Thoracic aorta (tissue), 2 donors: ENCODE measurements around the gene CMIP. TPM values are rescaled to one million over a fixed set of nuclear protein-coding genes. Genes with fewer than 3 reads are reported as not detected.

Experiments used
- ATAC-seq: fragments of 150-250 bp; one replicate; pipeline ENCODE4 v1.8.0; 2017; ENCODE audit warnings: low read depth; ENCODE audit not compliant: insufficient number of reproducible peaks, low FRiP score
- DNase-seq: peaks from one replicate; pipeline ENCODE4 v3.0.0-alpha.2; 2020; ENCODE audit warnings: low spot score
- H3K27ac ChIP-seq, 2 donors: fragments of 200-600 bp; sonication (generic); 1 replicate in 1 of 2; 2 replicates in 1 of 2; pipeline ENCODE4 v1.5.1; 2016; ENCODE audit warnings: mild to moderate bottlenecking in 2 of 2, moderate library complexity in 2 of 2
- H3K27me3 ChIP-seq: fragments of 200-600 bp; sonication (generic); replicated peaks from 2 replicates; pipeline ENCODE4 v1.6.0; 2016; ENCODE audit warnings: mild to moderate bottlenecking; ENCODE audit not compliant: insufficient read depth
- H3K36me3 ChIP-seq: fragments of 200-600 bp; sonication (generic); one replicate; pipeline ENCODE4 v1.5.1; 2016
- H3K4me1 ChIP-seq, 2 donors: fragments of 200-600 bp; sonication (generic); 1 replicate in 1 of 2; 2 replicates in 1 of 2; pipeline versions ENCODE4 v1.5.1 to v1.6.0; 2016; ENCODE audit warnings: low read depth in 2 of 2, mild to moderate bottlenecking in 1 of 2; ENCODE audit not compliant: control insufficient read depth in 1 of 2
- H3K4me3 ChIP-seq: fragments of 200-600 bp; sonication (generic); 2 replicates; pipeline ENCODE4 v1.5.1; 2016; ENCODE audit warnings: mild to moderate bottlenecking
- H3K9me3 ChIP-seq: fragments of 200-600 bp; sonication (generic); 2 replicates; pipeline ENCODE4 v1.5.1; 2016
- total RNA-seq, 2 donors: library from RNA; depleted of rRNA; stranded (reverse); fragments of >200 nt; gene quantifications; one replicate each; pipeline versions ENCODE4 v1.1.0 to v1.2.3, GENCODE V29; 2016
- TF ChIP-seq, protein P1 (sequence below): fragments of 200-600 bp; sonication (generic); IDR thresholded peaks from one replicate; pipeline ENCODE4 v1.5.1; 2019; ENCODE audit warnings: antibody characterized with exemption

Gene CMIP
- total RNA-seq, 2 donors from 2014 or later = 20.8 to 46.8 TPM

DNA sequence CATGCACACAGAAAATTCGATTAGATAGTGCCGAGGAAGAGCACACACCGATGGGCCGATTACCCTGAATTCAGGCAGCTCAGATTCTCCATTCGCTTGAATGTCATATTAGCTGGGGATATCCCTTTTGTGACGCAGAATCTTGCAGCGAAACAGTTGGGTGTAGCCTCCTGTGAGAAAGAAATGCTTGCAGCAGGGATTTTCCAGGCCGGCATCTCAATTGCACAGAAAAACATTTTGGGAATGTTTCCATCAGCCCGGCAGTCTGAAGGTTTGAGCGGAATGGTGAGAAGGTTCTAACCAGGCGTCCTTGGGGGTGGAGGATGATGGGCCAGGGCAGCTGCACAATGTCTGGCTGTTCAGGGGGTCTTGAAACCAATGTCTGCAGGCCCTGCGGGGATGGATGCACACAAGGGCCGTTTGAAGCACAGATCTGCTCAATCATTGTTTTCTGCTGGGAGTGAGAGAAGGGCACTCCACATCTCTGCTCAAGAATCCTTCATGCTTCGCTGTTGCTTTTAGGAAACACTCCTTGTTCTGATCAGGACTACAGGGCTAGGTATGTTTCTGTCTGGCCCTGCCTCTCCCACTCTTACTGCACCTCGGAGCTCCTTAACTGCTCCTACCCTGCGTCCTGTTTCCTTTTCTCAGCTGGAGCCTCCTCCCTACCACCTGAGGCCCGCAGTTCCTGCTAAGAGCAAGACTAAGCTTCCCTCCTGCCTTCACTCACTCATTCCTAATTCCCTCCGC, 94.6 kb downstream of the CMIP start:
- ATAC-seq (no peak), DNase-seq (no peak)
- H3K4me1 ChIP-seq = no peaks in the 10 kb centered on the region
- H3K27me3 ChIP-seq = no peaks in the 10 kb centered on the region
- no peaks in the 10 kb centered on the region for H3K36me3 ChIP-seq
- no peaks in the 10 kb centered on the region for H3K9me3 ChIP-seq
- no peak overlapping the region for H3K4me3 ChIP-seq
- H3K27ac ChIP-seq = no peak overlapping the region
- TF ChIP-seq, protein P1, sequence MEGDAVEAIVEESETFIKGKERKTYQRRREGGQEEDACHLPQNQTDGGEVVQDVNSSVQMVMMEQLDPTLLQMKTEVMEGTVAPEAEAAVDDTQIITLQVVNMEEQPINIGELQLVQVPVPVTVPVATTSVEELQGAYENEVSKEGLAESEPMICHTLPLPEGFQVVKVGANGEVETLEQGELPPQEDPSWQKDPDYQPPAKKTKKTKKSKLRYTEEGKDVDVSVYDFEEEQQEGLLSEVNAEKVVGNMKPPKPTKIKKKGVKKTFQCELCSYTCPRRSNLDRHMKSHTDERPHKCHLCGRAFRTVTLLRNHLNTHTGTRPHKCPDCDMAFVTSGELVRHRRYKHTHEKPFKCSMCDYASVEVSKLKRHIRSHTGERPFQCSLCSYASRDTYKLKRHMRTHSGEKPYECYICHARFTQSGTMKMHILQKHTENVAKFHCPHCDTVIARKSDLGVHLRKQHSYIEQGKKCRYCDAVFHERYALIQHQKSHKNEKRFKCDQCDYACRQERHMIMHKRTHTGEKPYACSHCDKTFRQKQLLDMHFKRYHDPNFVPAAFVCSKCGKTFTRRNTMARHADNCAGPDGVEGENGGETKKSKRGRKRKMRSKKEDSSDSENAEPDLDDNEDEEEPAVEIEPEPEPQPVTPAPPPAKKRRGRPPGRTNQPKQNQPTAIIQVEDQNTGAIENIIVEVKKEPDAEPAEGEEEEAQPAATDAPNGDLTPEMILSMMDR = no peak

DNA sequence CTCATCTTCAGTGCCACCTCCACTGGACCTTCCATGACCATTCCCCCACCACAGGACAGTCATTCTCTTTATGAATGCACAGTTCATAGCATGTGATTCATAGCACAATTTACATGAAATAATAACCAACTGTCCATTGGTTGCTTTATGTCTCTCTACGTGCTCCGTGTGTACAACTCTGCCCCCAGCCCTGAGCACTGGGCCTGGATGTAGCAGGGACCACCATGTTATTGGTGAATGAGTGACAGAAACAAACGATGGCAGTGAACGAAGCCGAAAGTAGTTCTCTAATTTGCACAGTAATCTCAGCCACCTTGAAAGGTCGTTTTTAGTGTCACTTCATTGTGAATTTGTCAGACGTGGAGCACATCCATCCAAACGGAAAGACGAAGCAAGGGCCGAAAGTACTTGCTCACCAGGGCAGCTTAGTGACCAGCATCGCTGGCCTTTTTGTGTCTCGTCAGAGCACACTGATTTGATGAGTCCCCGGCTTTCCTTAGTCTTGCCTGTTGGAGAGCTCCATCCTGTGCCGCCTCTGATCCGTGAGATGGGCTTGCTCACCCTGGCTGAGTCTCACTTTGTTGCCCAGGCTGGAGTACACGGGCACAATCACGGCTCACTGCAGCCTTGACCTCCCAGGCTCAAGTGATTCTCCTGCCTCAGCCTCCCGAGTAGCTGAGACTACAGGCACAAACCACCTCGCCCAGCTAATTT, 95.3 kb downstream of the CMIP start:
- H3K4me1 ChIP-seq = no peaks in the 10 kb centered on the region
- no peaks in the 10 kb centered on the region for H3K27me3 ChIP-seq
- H3K27ac ChIP-seq = no peak overlapping the region
- H3K4me3 ChIP-seq = no peak overlapping the region
- TF ChIP-seq, protein P1 = no peak
- DNase-seq (no peak), ATAC-seq (no peak)
- H3K9me3 ChIP-seq = no peaks in the 10 kb centered on the region
- no peaks in the 10 kb centered on the region for H3K36me3 ChIP-seq

DNA sequence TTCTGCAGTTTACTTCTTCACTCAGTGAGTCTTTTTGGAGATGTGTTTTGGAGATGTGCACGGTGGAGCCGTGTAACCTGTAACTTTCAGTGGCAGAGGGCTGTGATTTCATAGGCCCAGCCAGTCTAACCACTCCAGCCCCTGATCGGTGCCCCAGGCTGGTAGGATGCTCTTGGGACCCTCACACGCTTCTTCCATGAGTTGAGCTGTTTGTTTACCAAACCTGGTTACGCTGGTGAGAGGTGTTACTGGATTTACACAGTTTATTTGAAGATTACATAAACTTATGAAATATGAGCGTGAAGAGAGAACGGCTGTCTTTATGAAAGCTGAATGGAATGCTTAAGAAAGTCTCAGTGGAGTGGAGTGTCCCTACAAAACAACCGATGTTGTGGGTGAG, 96.7 kb downstream of the CMIP start:
- H3K36me3 ChIP-seq = no peaks in the 10 kb centered on the region
- H3K4me3 ChIP-seq = no peak overlapping the region
- H3K4me1 ChIP-seq = no peaks in the 10 kb centered on the region
- TF ChIP-seq, protein P1 = no peak
- H3K27ac ChIP-seq = no peak overlapping the region
- no peaks in the 10 kb centered on the region for H3K9me3 ChIP-seq
- H3K27me3 ChIP-seq = no peaks in the 10 kb centered on the region
- DNase-seq (no peak), ATAC-seq (no peak)

DNA sequence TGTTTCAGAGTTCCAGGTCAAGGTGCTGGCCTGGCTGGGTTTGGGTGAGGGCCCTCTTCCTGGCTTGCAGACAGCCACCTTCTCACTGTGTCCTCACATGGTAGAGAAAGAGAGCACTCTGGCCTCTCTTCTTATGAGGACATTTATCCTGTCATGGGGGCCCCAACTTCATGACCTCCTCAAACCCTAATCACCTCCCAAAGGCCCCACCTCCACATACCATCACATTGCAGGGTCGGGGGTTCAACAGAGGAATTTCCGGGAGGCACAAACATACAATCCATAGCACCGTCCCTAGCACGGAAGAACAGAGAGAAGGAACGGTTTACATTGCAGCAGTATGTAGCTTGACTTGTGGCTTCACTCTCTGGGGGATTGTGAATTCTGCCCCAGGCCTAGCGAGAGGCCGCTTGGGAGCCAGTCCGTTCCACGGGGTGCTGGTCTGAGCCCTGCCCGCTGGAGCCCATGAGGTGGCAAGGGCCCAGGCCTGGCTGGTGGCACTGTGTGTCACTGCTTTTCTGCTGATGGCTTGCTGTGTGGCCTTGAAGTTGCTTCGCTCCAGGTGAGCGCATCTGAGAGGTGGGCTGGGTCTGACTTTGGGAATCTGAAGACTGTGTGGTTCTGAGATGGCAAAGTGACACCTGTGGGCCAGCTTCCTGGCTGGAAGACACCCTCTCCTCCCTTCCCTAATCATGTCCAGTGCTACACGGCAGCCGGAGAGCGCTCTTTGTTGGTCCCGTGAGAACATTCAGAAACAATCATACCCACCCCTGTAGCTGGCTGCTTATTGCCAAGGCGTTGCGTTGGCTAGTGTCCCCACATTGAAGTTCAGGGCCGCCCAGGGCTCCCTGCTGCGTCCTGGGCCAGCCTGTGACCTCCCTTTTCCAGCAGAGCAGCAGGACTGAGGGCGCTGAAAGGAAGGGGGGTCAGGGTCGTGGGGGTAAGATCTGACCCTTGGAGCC, 98.3 kb downstream of the CMIP start:
- H3K27ac ChIP-seq = no peak overlapping the region

More for the DNA sequence above, 98.3 kb downstream of the CMIP start:
- ATAC-seq (no peak), DNase-seq (no peak)
- Histone ChIP-seq H3K27me3 (no peaks in the 10 kb centered on the region), H3K9me3 (no peaks in the 10 kb centered on the region), H3K4me1 (no peaks in the 10 kb centered on the region), H3K4me3 (no peak overlapping the region), H3K36me3 (no peaks in the 10 kb centered on the region)
- TF ChIP-seq, protein P1 = no peak
